ENCODE results near the gene ANKRD6.

- TF ChIP-seq ATF2 (CRISPR knock-in tag; IDR thresholded peaks at IDR 0.05; ENCODE audit: borderline replicate concordance, low read depth), result no peak
- TF ChIP-seq, protein P1, sequence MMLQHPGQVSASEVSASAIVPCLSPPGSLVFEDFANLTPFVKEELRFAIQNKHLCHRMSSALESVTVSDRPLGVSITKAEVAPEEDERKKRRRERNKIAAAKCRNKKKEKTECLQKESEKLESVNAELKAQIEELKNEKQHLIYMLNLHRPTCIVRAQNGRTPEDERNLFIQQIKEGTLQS (CRISPR knock-in tag; conservative IDR thresholded peaks at IDR 0.05), result no peak
- TF ChIP-seq USF2 (CRISPR knock-in tag; IDR thresholded peaks at IDR 0.05), result no peak
- TF ChIP-seq, protein P2, sequence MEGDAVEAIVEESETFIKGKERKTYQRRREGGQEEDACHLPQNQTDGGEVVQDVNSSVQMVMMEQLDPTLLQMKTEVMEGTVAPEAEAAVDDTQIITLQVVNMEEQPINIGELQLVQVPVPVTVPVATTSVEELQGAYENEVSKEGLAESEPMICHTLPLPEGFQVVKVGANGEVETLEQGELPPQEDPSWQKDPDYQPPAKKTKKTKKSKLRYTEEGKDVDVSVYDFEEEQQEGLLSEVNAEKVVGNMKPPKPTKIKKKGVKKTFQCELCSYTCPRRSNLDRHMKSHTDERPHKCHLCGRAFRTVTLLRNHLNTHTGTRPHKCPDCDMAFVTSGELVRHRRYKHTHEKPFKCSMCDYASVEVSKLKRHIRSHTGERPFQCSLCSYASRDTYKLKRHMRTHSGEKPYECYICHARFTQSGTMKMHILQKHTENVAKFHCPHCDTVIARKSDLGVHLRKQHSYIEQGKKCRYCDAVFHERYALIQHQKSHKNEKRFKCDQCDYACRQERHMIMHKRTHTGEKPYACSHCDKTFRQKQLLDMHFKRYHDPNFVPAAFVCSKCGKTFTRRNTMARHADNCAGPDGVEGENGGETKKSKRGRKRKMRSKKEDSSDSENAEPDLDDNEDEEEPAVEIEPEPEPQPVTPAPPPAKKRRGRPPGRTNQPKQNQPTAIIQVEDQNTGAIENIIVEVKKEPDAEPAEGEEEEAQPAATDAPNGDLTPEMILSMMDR (IDR thresholded peaks at IDR 0.05), result no peak
- no peak for TF ChIP-seq GRHL2 (CRISPR knock-in tag; IDR thresholded peaks at IDR 0.05; ENCODE audit: insufficient replicate concordance, severe bottlenecking)
- no peak for TF ChIP-seq NR2C2 (CRISPR knock-in tag; IDR thresholded peaks at IDR 0.05)
- no peak for TF ChIP-seq KAT7 (CRISPR knock-in tag; IDR thresholded peaks at IDR 0.05; ENCODE audit: borderline replicate concordance)
- no peak for TF ChIP-seq FOXJ3 (CRISPR knock-in tag; IDR thresholded peaks at IDR 0.05; ENCODE audit: borderline replicate concordance)
- no peak for TF ChIP-seq TEAD4 (CRISPR knock-in tag; IDR thresholded peaks at IDR 0.05)
Observed at GRCh38 chr6:89567630-89568390, 134.9 kb downstream of the ANKRD6 start.
